Measurements from ENCODE around the gene ALDH7A1.

DNA sequence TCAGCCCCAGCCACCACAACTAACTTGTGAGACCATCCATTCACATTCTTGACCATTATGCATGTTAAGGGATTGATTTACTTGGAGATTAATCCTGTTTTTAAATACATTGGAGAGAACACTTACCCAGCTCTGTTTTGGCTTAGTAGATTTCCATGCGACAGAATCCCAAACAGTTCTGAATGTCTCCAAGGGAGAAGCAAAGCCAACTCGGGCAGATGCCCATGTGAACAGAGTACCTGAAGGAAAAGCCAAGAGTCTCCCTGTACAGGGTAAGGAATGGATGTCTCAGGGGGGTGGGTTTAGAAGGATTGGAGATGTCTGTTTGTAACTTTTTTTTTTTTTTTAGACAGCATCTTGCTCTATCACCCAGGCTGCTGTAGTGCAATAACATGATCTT lies 110.8 kb downstream of the ALDH7A1 start:
- TF ChIP-seq, protein P1, sequence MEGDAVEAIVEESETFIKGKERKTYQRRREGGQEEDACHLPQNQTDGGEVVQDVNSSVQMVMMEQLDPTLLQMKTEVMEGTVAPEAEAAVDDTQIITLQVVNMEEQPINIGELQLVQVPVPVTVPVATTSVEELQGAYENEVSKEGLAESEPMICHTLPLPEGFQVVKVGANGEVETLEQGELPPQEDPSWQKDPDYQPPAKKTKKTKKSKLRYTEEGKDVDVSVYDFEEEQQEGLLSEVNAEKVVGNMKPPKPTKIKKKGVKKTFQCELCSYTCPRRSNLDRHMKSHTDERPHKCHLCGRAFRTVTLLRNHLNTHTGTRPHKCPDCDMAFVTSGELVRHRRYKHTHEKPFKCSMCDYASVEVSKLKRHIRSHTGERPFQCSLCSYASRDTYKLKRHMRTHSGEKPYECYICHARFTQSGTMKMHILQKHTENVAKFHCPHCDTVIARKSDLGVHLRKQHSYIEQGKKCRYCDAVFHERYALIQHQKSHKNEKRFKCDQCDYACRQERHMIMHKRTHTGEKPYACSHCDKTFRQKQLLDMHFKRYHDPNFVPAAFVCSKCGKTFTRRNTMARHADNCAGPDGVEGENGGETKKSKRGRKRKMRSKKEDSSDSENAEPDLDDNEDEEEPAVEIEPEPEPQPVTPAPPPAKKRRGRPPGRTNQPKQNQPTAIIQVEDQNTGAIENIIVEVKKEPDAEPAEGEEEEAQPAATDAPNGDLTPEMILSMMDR (IDR thresholded peaks at IDR 0.05; ENCODE audit: borderline replicate concordance, extremely low read depth, low read length, poor library complexity, severe bottlenecking), result no peak
- no peak for TF ChIP-seq EZH2 (IDR thresholded peaks at IDR 0.05; ENCODE audit: borderline replicate concordance, low read depth, low read length, severe bottlenecking)

Data from DND-41 (cell line).